IMR-90 (cell line): ENCODE measurements around the gene SLC44A1. TPM values are rescaled to one million over a fixed set of nuclear protein-coding genes. Genes with fewer than 3 reads are reported as not detected.

Experiments
- ATAC-seq: fragments of 200-7000 bp; cut with Tn5 transposase; 2 replicates; pipeline ENCODE4 v1.9.1; 2020; ENCODE audit warnings: low read depth, mild to moderate bottlenecking, moderate library complexity
- BruUV-seq: library from RNA; stranded (reverse); fragments of 400-500 nt; replicated peaks from 2 replicates; lab custom pipeline; 2021; lab: Mats Ljungman, UMichigan
- CTCF ChIA-PET: fragments of 300-600 bp; formaldehyde crosslinking; extraction: SDS; loops from one replicate; lab custom pipeline; 2021; ENCODE audit warnings: antibody characterized with exemption; lab: Yijun Ruan, JAX
- POLR2A ChIA-PET: fragments of 300-600 bp; sonication (Branson Sonifier 250); formaldehyde crosslinking; loops from one replicate; lab custom pipeline; 2022; ENCODE audit warnings: antibody characterized with exemption; ENCODE audit not compliant: unreplicated experiment; lab: Charles Lee
- DNase-seq: peaks from one replicate; pipeline ENCODE4 v3.0.0; 2013
- H2AFZ ChIP-seq: replicated peaks from 2 replicates; pipeline ENCODE3; 2013; ENCODE audit warnings: low read length, mild to moderate bottlenecking; ENCODE audit not compliant: poor library complexity
- H2AK5ac ChIP-seq: 2 replicates; pipeline ENCODE4 v1.6.1; 2013; ENCODE audit warnings: low read depth, low read length, inconsistent platforms
- H2AK9ac ChIP-seq: replicated peaks from 2 replicates; pipeline ENCODE3; 2013; ENCODE audit warnings: mild to moderate bottlenecking, low read depth, low read length, moderate library complexity; ENCODE audit not compliant: poor library complexity
- H2BK120ac ChIP-seq: 2 replicates; pipeline ENCODE4 v1.6.1; 2013; ENCODE audit warnings: low read depth, low read length, inconsistent platforms
- H2BK15ac ChIP-seq: 3 replicates; pipeline ENCODE4 v1.6.1; 2013; ENCODE audit warnings: low read depth, low read length, inconsistent platforms
- H2BK20ac ChIP-seq: 2 replicates; pipeline ENCODE4 v1.6.1; 2013; ENCODE audit warnings: low read depth, mild to moderate bottlenecking, inconsistent platforms, low read length, moderate library complexity
- H2BK5ac ChIP-seq: 2 replicates; pipeline ENCODE4 v1.6.1; 2013; ENCODE audit warnings: mild to moderate bottlenecking, low read depth, low read length, inconsistent platforms; ENCODE audit not compliant: poor library complexity, severe bottlenecking
- H3K14ac ChIP-seq: replicated peaks from 2 replicates; pipeline ENCODE4 v1.6.1; 2013; ENCODE audit warnings: low read depth, low read length, inconsistent platforms
- H3K18ac ChIP-seq: 2 replicates; pipeline ENCODE4 v1.6.1; 2013; ENCODE audit warnings: low read depth, low read length, control low read depth
- H3K23ac ChIP-seq: 2 replicates; pipeline ENCODE4 v1.6.1; 2013; ENCODE audit warnings: low read depth, low read length, inconsistent platforms
- H3K27ac ChIP-seq: 2 replicates; pipeline ENCODE4 v1.5.1; 2013; ENCODE audit warnings: mild to moderate bottlenecking, control low read depth, low read length; ENCODE audit not compliant: insufficient read depth
- H3K27me3 ChIP-seq: 2 replicates; pipeline ENCODE4 v1.6.1; 2013; ENCODE audit warnings: low read length; ENCODE audit not compliant: control insufficient read depth, insufficient read depth
- H3K36me3 ChIP-seq: 2 replicates; pipeline ENCODE4 v1.6.1; 2013; ENCODE audit warnings: low read length, mixed read lengths; ENCODE audit not compliant: control insufficient read depth, insufficient read depth
- H3K4ac ChIP-seq: 2 replicates; pipeline ENCODE4 v1.6.1; 2013; ENCODE audit warnings: low read depth, low read length, inconsistent platforms
- H3K4me1 ChIP-seq: 2 replicates; pipeline ENCODE4 v1.6.1; 2013; ENCODE audit warnings: low read length, mixed read lengths; ENCODE audit not compliant: control insufficient read depth, insufficient read depth
- H3K4me2 ChIP-seq: 2 replicates; pipeline ENCODE4 v1.6.1; 2013; ENCODE audit warnings: low read depth, mild to moderate bottlenecking, control low read depth, low read length, moderate library complexity
- H3K4me3 ChIP-seq: 2 replicates; pipeline ENCODE4 v1.5.1; 2013; ENCODE audit warnings: low read depth, mild to moderate bottlenecking, control low read depth, low read length, moderate library complexity; ENCODE audit not compliant: insufficient read depth
- H3K56ac ChIP-seq: 2 replicates; pipeline ENCODE4 v1.6.1; 2013; ENCODE audit warnings: low read length, inconsistent platforms; ENCODE audit not compliant: insufficient read depth; ENCODE audit errors: extremely low read depth
- H3K79me1 ChIP-seq, 2 experiments: 2 replicates each; pipeline ENCODE4 v1.6.1; 2013; ENCODE audit warnings: low read length in 2 of 2, inconsistent platforms in 1 of 2, low read depth in 1 of 2
- H3K9ac ChIP-seq: 2 replicates; pipeline ENCODE4 v1.6.1; 2013; ENCODE audit warnings: low read depth, low read length, control low read depth
- H3K9me1 ChIP-seq: 2 replicates; pipeline ENCODE4 v1.6.1; 2013; ENCODE audit warnings: low read length, inconsistent platforms; ENCODE audit not compliant: insufficient read depth
- H3K9me3 ChIP-seq: 2 replicates; pipeline ENCODE4 v1.6.1; 2013; ENCODE audit warnings: low read length; ENCODE audit not compliant: control insufficient read depth, insufficient read depth
- H4K20me1 ChIP-seq: 2 replicates; pipeline ENCODE4 v1.6.1; 2013; ENCODE audit warnings: low read length, inconsistent platforms; ENCODE audit not compliant: insufficient read depth
- H4K5ac ChIP-seq: 2 replicates; pipeline ENCODE4 v1.6.1; 2013; ENCODE audit warnings: mild to moderate bottlenecking, low read depth, low read length, control low read depth
- H4K8ac ChIP-seq, 2 experiments: 2 replicates each; pipeline ENCODE4 v1.6.1; 2013; ENCODE audit warnings: low read depth in 2 of 2, low read length in 2 of 2, control low read depth in 1 of 2, inconsistent platforms in 1 of 2
- H4K91ac ChIP-seq: 2 replicates; pipeline ENCODE4 v1.6.1; 2013; ENCODE audit warnings: low read depth, low read length, inconsistent platforms; ENCODE audit not compliant: insufficient read depth
- MAZ ChIP-seq: IDR thresholded peaks from 2 replicates; pipeline ENCODE4 v1.6.1; 2012; ENCODE audit warnings: low read depth, mild to moderate bottlenecking, low read length, improper control_type of control experiment, moderate library complexity, borderline replicate concordance
- MXI1 ChIP-seq: IDR thresholded peaks from 2 replicates; pipeline ENCODE4 v1.6.1; 2012; ENCODE audit warnings: low read depth, mild to moderate bottlenecking, low read length, moderate library complexity, borderline replicate concordance
- NFE2L2 ChIP-seq: fragments of 150-350 bp; IDR thresholded peaks from 2 replicates; pipeline ENCODE4 v1.6.1; 2016; ENCODE audit warnings: low read depth, mild to moderate bottlenecking, low read length
- RAD21 ChIP-seq: IDR thresholded peaks from 2 replicates; pipeline ENCODE4 v1.6.1; 2012; ENCODE audit warnings: low read length, improper control_type of control experiment
- RCOR1 ChIP-seq: IDR thresholded peaks from 2 replicates; pipeline ENCODE4 v1.6.1; 2012; ENCODE audit warnings: mild to moderate bottlenecking, low read length, improper control_type of control experiment; ENCODE audit not compliant: insufficient replicate concordance
- USF2 ChIP-seq: fragments of 150-350 bp; IDR thresholded peaks from 2 replicates; pipeline ENCODE4 v1.6.1; 2017; ENCODE audit warnings: mild to moderate bottlenecking, antibody characterized with exemption, low read length, low read depth
- WGBS, 2 experiments: methylation state at CpG; one replicate each; pipeline versions ENCODE4 v1.1.5 to v1.1.7; 2013; ENCODE audit warnings: missing lambda C conversion rate in 2 of 2; ENCODE audit not compliant: insufficient read length in 1 of 2; ENCODE audit errors: extremely low coverage in 2 of 2; 5-methylcytosine and 5-hydroxymethylcytosine counted together
- dilution Hi-C: fragments of 300-500 bp; cut with HindIII; formaldehyde crosslinking; loops from one replicate; pipeline ENCODE4 v1.14.3; 2018; ENCODE audit warnings: low sequenced_read_pairs; ENCODE audit not compliant: unreplicated experiment
- in situ Hi-C: fragments of 300-500 bp; cut with MboI; formaldehyde crosslinking; loops from 3 replicates; pipeline ENCODE4 v1.14.3; 2019; ENCODE audit warnings: low sequenced_read_pairs, inconsistent platforms, mixed read lengths
- intact Hi-C: fragments of 100-400 bp; cut with micrococcal nuclease; formaldehyde crosslinking; loops from 2 replicates; pipeline ENCODE4 v1.10.0; 2022
- polyA plus RNA-seq, 3 experiments: library from polyadenylated mRNA; depleted of rRNA; stranded (reverse); fragments of >200 nt; gene quantifications; 2 replicates each; pipeline ENCODE4 v1.2.3, GENCODE V29; 2012; ENCODE audit warnings: low replicate concordance in 1 of 3
- total RNA-seq: library from RNA; depleted of rRNA; stranded (reverse); fragments of >200 nt; gene quantifications from 2 replicates; pipeline ENCODE4 v1.2.3, GENCODE V29; 2012

SLC44A1 gene
- total and polyA plus RNA-seq, 2 of the 4 experiments (the other 2 are of a cell fraction), result 5.2 to 21.7 TPM

DNA sequence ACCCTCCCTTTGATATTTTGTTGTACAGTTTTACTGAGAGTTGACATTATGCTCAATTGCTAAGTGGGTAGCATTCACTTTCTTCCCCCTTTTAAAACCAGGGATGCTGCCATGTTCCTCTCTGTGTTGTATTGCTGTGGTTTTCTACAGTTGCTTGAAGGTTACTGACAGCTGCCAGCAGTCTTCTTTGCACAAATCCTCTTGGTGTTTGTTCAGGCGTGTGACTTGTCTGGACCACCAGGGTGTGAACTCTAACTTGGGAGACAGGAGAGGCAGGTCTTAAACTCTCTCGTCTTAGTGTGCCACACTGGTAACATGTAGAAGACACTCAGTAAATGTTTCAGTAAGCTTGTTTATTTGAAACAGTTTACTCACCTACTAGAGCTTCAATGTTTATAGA is 25.1 kb downstream of the SLC44A1 start:
- H3K9ac ChIP-seq, result no peak overlapping the region
- no peak overlapping the region for H2BK15ac ChIP-seq
- H3K4me2 ChIP-seq, result no peak overlapping the region
- no TSS peak for BruUV-seq
- H4K8ac ChIP-seq, result no peak overlapping the region
- no peaks in the 10 kb centered on the region for H3K9me3 ChIP-seq
- H3K4me3 ChIP-seq, result no peak overlapping the region
- H2BK120ac ChIP-seq, result no peak overlapping the region
- no peaks in the 10 kb centered on the region for H3K27me3 ChIP-seq
- H4K5ac ChIP-seq, result no peak overlapping the region
- peaks cover 13 to 18% of the 10 kb centered on the region in 2 experiments; a peak in 2 of 4 replicates for H3K79me1 ChIP-seq
- no peak for TF ChIP-seq RAD21
- no peak for TF ChIP-seq MAZ
- no peak for TF ChIP-seq NFE2L2
- TF ChIP-seq MXI1, result no peak
- TF ChIP-seq USF2, result no peak
- TF ChIP-seq RCOR1, result no peak
- no peak overlapping the region for H2BK5ac ChIP-seq
- H3K18ac ChIP-seq, result no peak overlapping the region
- H3K36me3 ChIP-seq, result no peaks in the 10 kb centered on the region
- H3K56ac ChIP-seq, result no peak overlapping the region
- CTCF ChIA-PET, result no interaction called here
- WGBS, 2 experiments, result no CpG with 5 or more reads among the region's 2 CpGs
- no peak overlapping the region for H4K91ac ChIP-seq
- H3K23ac ChIP-seq, result no peak overlapping the region
- H2BK20ac ChIP-seq, result no peak overlapping the region
- no peak overlapping the region for H2AK9ac ChIP-seq
- POLR2A ChIA-PET, result no interaction called here
- ATAC-seq, result no peak
- DNase-seq, result no peak
- H3K14ac ChIP-seq, result no peak overlapping the region
- in situ Hi-C loops, result no loop called here
- no peak overlapping the region for H2AFZ ChIP-seq
- no peak overlapping the region for H3K4ac ChIP-seq
- no peaks in the 10 kb centered on the region; the same call in 1 of the 2 replicates for H4K20me1 ChIP-seq
- intact Hi-C loops, result no loop called here
- H3K27ac ChIP-seq, result no peak overlapping the region
- H3K9me1 ChIP-seq, result no peaks in the 10 kb centered on the region
- dilution Hi-C loops, result no loop called here
- H2AK5ac ChIP-seq, result no peak overlapping the region
- H3K4me1 ChIP-seq, result no peaks in the 10 kb centered on the region
